GM12878 (cell line): Measurements from ENCODE around the gene LRRC4. TPM values are rescaled to one million over a fixed set of nuclear protein-coding genes. Genes with fewer than 3 reads are reported as not detected.

ENCODE experiments used
- ATAC-seq: fragments of 200-7000 bp; cut with Tn5 transposase; 3 replicates; pipeline ENCODE4 v1.9.1; 2020; ENCODE audit warnings: mild to moderate bottlenecking, moderate library complexity
- BruUV-seq: library from RNA; stranded (reverse); fragments of 400-500 nt; replicated peaks from 2 replicates; lab custom pipeline; 2021; lab: Mats Ljungman, UMichigan
- CTCF ChIA-PET: fragments of 300-600 bp; sonication (Branson Sonifier 250); formaldehyde crosslinking; extraction: SDS; loops from one replicate; lab custom pipeline; 2021; ENCODE audit warnings: inconsistent platforms; lab: Yijun Ruan, JAX
- POLR2A ChIA-PET: fragments of 350-600 bp; formaldehyde crosslinking; extraction: SDS; loops from one replicate; lab custom pipeline; 2021; ENCODE audit warnings: inconsistent platforms; lab: Charles Lee
- RAD21 ChIA-PET: fragments of 300-600 bp; sonication (Branson Sonifier 250); formaldehyde crosslinking; loops from one replicate; lab custom pipeline; 2023; ENCODE audit warnings: antibody characterized with exemption; ENCODE audit not compliant: unreplicated experiment; lab: Charles Lee
- SMC1A ChIA-PET: fragments of 300-600 bp; sonication (Branson Sonifier 250); formaldehyde crosslinking; loops from one replicate; lab custom pipeline; 2023; ENCODE audit not compliant: unreplicated experiment, uncharacterized antibody; lab: Charles Lee
- DNase-seq: peaks from one replicate; pipeline ENCODE4 v3.0.0-alpha.2; 2011; ENCODE audit warnings: low read depth, low spot score
- FAIRE-seq: peaks from 3 replicates; lab custom pipeline; 2011; peaks lifted over from hg19 to GRCh38; lab: Jason Lieb, UNC
- H2AFZ ChIP-seq: 2 replicates; pipeline ENCODE4 v1.6.0; 2011; ENCODE audit warnings: low read depth, low read length, control low read depth; ENCODE audit not compliant: control insufficient read depth
- H3K27ac ChIP-seq: 2 replicates; pipeline ENCODE4 v1.5.1; 2011; ENCODE audit warnings: control low read depth; ENCODE audit not compliant: control insufficient read depth, insufficient read depth
- H3K27me3 ChIP-seq, 2 experiments: replicated peaks in 1 of 2; 2 replicates each; pipeline versions ENCODE4 v1.6.0 to v1.6.1; 2011; ENCODE audit warnings: low read length in 1 of 2; ENCODE audit not compliant: control insufficient read depth in 2 of 2, insufficient read depth in 2 of 2
- H3K36me3 ChIP-seq, 2 experiments: 2 replicates each; pipeline ENCODE4 v1.5.1; 2011; ENCODE audit warnings: low read length in 1 of 2; ENCODE audit not compliant: control insufficient read depth in 2 of 2, insufficient read depth in 2 of 2
- H3K4me1 ChIP-seq: 2 replicates; pipeline ENCODE4 v1.6.1; 2011; ENCODE audit warnings: mild to moderate bottlenecking, low read length, moderate library complexity, mixed read lengths; ENCODE audit not compliant: control insufficient read depth, insufficient read depth
- H3K4me2 ChIP-seq: 2 replicates; pipeline ENCODE4 v1.6.0; 2011; ENCODE audit warnings: control low read depth; ENCODE audit not compliant: control insufficient read depth, insufficient read depth
- H3K4me3 ChIP-seq: fragments of 200-600 bp; sonication (generic); 2 replicates; pipeline ENCODE4 v1.5.1; 2016
- H3K79me2 ChIP-seq: 2 replicates; pipeline ENCODE4 v1.6.0; 2011; ENCODE audit warnings: low read length; ENCODE audit not compliant: control insufficient read depth, insufficient read depth
- H3K9ac ChIP-seq: 2 replicates; pipeline ENCODE4 v1.8.0; 2011; ENCODE audit warnings: low read length, control low read depth, mixed read lengths; ENCODE audit not compliant: control insufficient read depth, insufficient read depth
- H3K9me3 ChIP-seq: replicated peaks from 3 replicates; pipeline ENCODE4 v1.5.1; 2011; ENCODE audit warnings: mild to moderate bottlenecking, low read length; ENCODE audit not compliant: control insufficient read depth, insufficient read depth
- H4K20me1 ChIP-seq: 2 replicates; pipeline ENCODE4 v1.6.0; 2011; ENCODE audit not compliant: control insufficient read depth, insufficient read depth
- ATF7 ChIP-seq: fragments of 450-650 bp; IDR thresholded peaks from 2 replicates; pipeline ENCODE4 v1.6.1; 2016; ENCODE audit warnings: low read depth, mild to moderate bottlenecking
- BHLHE40 ChIP-seq, 2 experiments: fragments of 450-650 bp in 1 of 2; IDR thresholded peaks; 2 replicates each; pipeline ENCODE4 v1.6.1; 2011 to 2017; ENCODE audit warnings: low read depth in 2 of 2, borderline replicate concordance in 1 of 2, improper control_type of control experiment in 1 of 2, low read length in 1 of 2, mild to moderate bottlenecking in 1 of 2
- FOXM1 ChIP-seq: IDR thresholded peaks from 2 replicates; pipeline ENCODE4 v1.6.1; 2012; ENCODE audit warnings: low read depth, mild to moderate bottlenecking, inconsistent platforms, low read length, moderate library complexity
- HDAC2 ChIP-seq: fragments of 200-600 bp; sonication (generic); IDR thresholded peaks from 2 replicates; pipeline ENCODE4 v1.6.1; 2017
- IKZF2 ChIP-seq, 2 experiments: fragments of 450-650 bp; IDR thresholded peaks; 2 replicates each; pipeline ENCODE4 v1.6.1; 2017; ENCODE audit warnings: mild to moderate bottlenecking in 2 of 2, moderate library complexity in 2 of 2
- IRF4 ChIP-seq: IDR thresholded peaks from 2 replicates; pipeline ENCODE4 v1.6.1; 2011; ENCODE audit warnings: low read depth, low read length
- JUNB ChIP-seq: IDR thresholded peaks from 2 replicates; pipeline ENCODE4 v1.6.1; 2016; ENCODE audit warnings: antibody characterized with exemption, mild to moderate bottlenecking
- LARP7 ChIP-seq: fragments of 450-650 bp; IDR thresholded peaks from 2 replicates; pipeline ENCODE4 v1.6.1; 2017; ENCODE audit warnings: mild to moderate bottlenecking
- MTA2 ChIP-seq: fragments of 450-650 bp; IDR thresholded peaks from 2 replicates; pipeline ENCODE4 v1.6.1; 2016; ENCODE audit warnings: low read depth, mild to moderate bottlenecking, moderate library complexity
- NR2F1 ChIP-seq: fragments of 450-650 bp; conservative IDR thresholded peaks from 2 replicates; pipeline ENCODE4 v1.6.1; 2017; ENCODE audit warnings: mild to moderate bottlenecking
- PAX5 ChIP-seq: IDR thresholded peaks from 2 replicates; pipeline ENCODE4 v1.6.1; 2011; ENCODE audit warnings: low read depth, low read length, borderline replicate concordance
- PAX8 ChIP-seq: fragments of 450-650 bp; IDR thresholded peaks from 2 replicates; pipeline ENCODE4 v1.6.1; 2017; ENCODE audit warnings: mild to moderate bottlenecking, moderate library complexity
- RAD51 ChIP-seq: fragments of 450-650 bp; IDR thresholded peaks from 2 replicates; pipeline ENCODE4 v1.6.1; 2016; ENCODE audit warnings: moderate library complexity, mild to moderate bottlenecking, inconsistent platforms
- RUNX3 ChIP-seq: IDR thresholded peaks from 2 replicates; pipeline ENCODE4 v1.6.1; 2012; ENCODE audit warnings: low read length, inconsistent platforms
- SMARCA5 ChIP-seq: fragments of 450-650 bp; IDR thresholded peaks from 2 replicates; pipeline ENCODE4 v1.6.1; 2017; ENCODE audit warnings: mild to moderate bottlenecking
- SP1 ChIP-seq: IDR thresholded peaks from one replicate; pipeline ENCODE4 v1.6.1; 2011; ENCODE audit warnings: low read depth, low read length
- USF2 ChIP-seq: IDR thresholded peaks from 2 replicates; pipeline ENCODE4 v1.6.1; 2011; ENCODE audit warnings: low read depth, low read length, improper control_type of control experiment, borderline replicate concordance
- ZBTB4 ChIP-seq: fragments of 450-650 bp; formaldehyde crosslinking; IDR thresholded peaks from 2 replicates; pipeline ENCODE4 v1.4.0; 2022; ENCODE audit warnings: mild to moderate bottlenecking, moderate library complexity
- ZNF274 ChIP-seq: IDR thresholded peaks from one replicate; pipeline ENCODE4 v1.8.0; 2011; ENCODE audit not compliant: insufficient read length, insufficient read depth
- ZNF384 ChIP-seq: IDR thresholded peaks from 2 replicates; pipeline ENCODE4 v1.6.1; 2012; ENCODE audit warnings: low read depth, mild to moderate bottlenecking, low read length, improper control_type of control experiment, borderline replicate concordance
- WGBS: methylation state at CpG from one replicate; pipeline ENCODE4 v1.1.6; 2016; ENCODE audit warnings: low lambda C conversion rate; ENCODE audit not compliant: insufficient replicate concordance, insufficient coverage; ENCODE audit errors: missing lambda C conversion rate; 5-methylcytosine and 5-hydroxymethylcytosine counted together
- in situ Hi-C: fragments of 300-500 bp; cut with MboI; formaldehyde crosslinking; loops from 9 replicates; pipeline ENCODE4 v1.14.3; 2018; ENCODE audit warnings: mixed read lengths
- intact Hi-C: fragments of 100-400 bp; cut with micrococcal nuclease; formaldehyde crosslinking; loops from one replicate; pipeline ENCODE4 v1.14.2; 2022; ENCODE audit not compliant: unreplicated experiment
- polyA plus RNA-seq, 11 experiments: library from polyadenylated mRNA; depleted of rRNA in 4 of 11; unstranded in 6 of 11; stranded (reverse) in 5 of 11; fragments of >200 nt; fragmentation: Nextera tagmentation in 4 of 11; fragmentation: Illumina TruSeq in 1 of 11; extraction: Ambion mirVana in 4 of 11; extraction: Trizol in 1 of 11; gene quantifications; 1 replicate in 1 of 11; 2 replicates in 10 of 11; pipeline versions ENCODE4 v1.2.1 to v1.2.3, GENCODE V29; 2011 to 2016; ENCODE audit warnings: inconsistent platforms in 2 of 11, missing spikeins in 2 of 11, low read depth in 1 of 11
- total RNA-seq, 4 experiments: library from RNA; depleted of rRNA in 3 of 4; stranded (reverse); fragments of >200 nt in 3 of 4; fragmentation: Illumina TruSeq in 1 of 4; extraction: Trizol in 1 of 4; gene quantifications; 2 replicates each; pipeline versions ENCODE4 v1.2.1 to v1.2.3, GENCODE V29; 2013 to 2021
- TF ChIP-seq, protein P1 (sequence below): fragments of 450-650 bp; IDR thresholded peaks from 2 replicates; pipeline ENCODE4 v1.6.1; 2017; ENCODE audit warnings: mild to moderate bottlenecking, low read depth, inconsistent platforms; ENCODE audit not compliant: poor library complexity, severe bottlenecking

Gene LRRC4
- total and polyA plus RNA-seq, 10 of the 15 experiments (the other 5 are each of a cell fraction or from before 2014, with no cell fraction given): 0.06 to 0.85 (median 0.12) TPM; not detected in 4

DNA sequence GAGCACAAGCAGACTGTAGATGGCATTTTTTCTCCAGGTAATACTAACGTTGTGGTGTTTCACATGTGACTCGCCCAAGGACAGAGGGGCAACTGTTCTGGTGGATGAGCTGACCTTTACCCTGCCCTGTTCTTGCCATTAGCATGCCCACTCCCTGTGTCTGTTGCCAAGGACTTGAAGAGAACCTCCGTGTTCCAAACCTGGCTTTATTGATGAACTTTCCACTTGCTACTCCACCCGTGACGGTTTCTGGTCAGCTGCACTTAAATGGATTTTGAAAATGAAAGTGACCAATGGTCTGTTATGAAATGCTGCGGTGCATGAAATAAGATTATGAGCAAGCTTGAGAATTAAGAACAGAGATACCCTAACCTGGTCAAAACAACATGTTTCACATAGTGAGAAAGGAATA, 30.4 kb downstream of the LRRC4 start:
- intact Hi-C loops (no loop called here), in situ Hi-C loops (no loop called here)
- Histone ChIP-seq H3K27ac (0 out of 2 replicates have a peak overlapping the region, but pooled peaks have one; percentile 20), H3K79me2 (no peaks in the 10 kb centered on the region), H2AFZ (no peak overlapping the region), H4K20me1 (peaks cover 4% of the 10 kb centered on the region; the same call in 1 of the 2 replicates), H3K4me1 (peaks cover 47% of the 10 kb centered on the region), H3K9ac (no peak overlapping the region), H3K4me2 (peak overlapping the region; percentile 36; the same call in 1 of the 2 replicates), H3K27me3 (no peaks in the 10 kb centered on the region), H3K9me3 (no peaks in the 10 kb centered on the region), H3K36me3 (peaks cover 6 to 8% of the 10 kb centered on the region in 2 experiments; a peak in 3 of 4 replicates), H3K4me3 (no peak overlapping the region)
- BruUV-seq: no TSS peak
- DNase-seq (peak; percentile 55), FAIRE-seq (peak; percentile 49), ATAC-seq (peak; percentile 91)
- CTCF ChIA-PET: interaction anchor here (1.0 to 1.5 kb wide), 5 partner anchors 11 to 291 kb away, joined by 3 to 5 read pairs (median 3); no protein-coding TSS in a partner anchor
- SMC1A ChIA-PET: interaction anchor here (0.7 to 2.8 kb wide), 8 partner anchors 34 to 292 kb away, joined by 3 to 10 read pairs (median 4); no protein-coding TSS in a partner anchor
- POLR2A ChIA-PET: no interaction called here
- RAD21 ChIA-PET: interaction anchor here (0.8 to 1.6 kb wide), 2 partner anchors 108 to 230 kb away, joined by 3 to 5 read pairs; no protein-coding TSS in a partner anchor
- WGBS: 7% methylated on average over 6 of the region's 6 CpGs
- peak; percentile 44 to 46; a peak in 3 of 4 replicates for TF ChIP-seq IKZF2 (IDR thresholded peaks at IDR 0.05)
- peak; percentile 31 to 45; a peak in 1 of 4 replicates for TF ChIP-seq BHLHE40 (IDR thresholded peaks at IDR 0.05; ENCODE audit: borderline replicate concordance in 1 of 2, low read depth in 2 of 2, low read length in 1 of 2)
- TF ChIP-seq MTA2: no peak; the same call in 1 of the 2 replicates
- TF ChIP-seq FOXM1: no peak
- no peak for TF ChIP-seq SP1
- TF ChIP-seq PAX8: no peak
- TF ChIP-seq LARP7: no peak
- no peak for TF ChIP-seq USF2
- TF ChIP-seq SMARCA5: no peak
- TF ChIP-seq JUNB: peak; percentile 57; the same call in 1 of the 2 replicates
- TF ChIP-seq IRF4: 0 out of 2 replicates have a peak, but pooled peaks have one; percentile 52
- TF ChIP-seq HDAC2: no peak
- TF ChIP-seq ZNF384: no peak
- peak; percentile 96 for TF ChIP-seq PAX5
- TF ChIP-seq, protein P1, sequence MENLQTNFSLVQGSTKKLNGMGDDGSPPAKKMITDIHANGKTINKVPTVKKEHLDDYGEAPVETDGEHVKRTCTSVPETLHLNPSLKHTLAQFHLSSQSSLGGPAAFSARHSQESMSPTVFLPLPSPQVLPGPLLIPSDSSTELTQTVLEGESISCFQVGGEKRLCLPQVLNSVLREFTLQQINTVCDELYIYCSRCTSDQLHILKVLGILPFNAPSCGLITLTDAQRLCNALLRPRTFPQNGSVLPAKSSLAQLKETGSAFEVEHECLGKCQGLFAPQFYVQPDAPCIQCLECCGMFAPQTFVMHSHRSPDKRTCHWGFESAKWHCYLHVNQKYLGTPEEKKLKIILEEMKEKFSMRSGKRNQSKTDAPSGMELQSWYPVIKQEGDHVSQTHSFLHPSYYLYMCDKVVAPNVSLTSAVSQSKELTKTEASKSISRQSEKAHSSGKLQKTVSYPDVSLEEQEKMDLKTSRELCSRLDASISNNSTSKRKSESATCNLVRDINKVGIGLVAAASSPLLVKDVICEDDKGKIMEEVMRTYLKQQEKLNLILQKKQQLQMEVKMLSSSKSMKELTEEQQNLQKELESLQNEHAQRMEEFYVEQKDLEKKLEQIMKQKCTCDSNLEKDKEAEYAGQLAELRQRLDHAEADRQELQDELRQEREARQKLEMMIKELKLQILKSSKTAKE: peak; percentile 64
- no peak for TF ChIP-seq ZBTB4
- 0 out of 2 replicates have a peak, but pooled peaks have one; percentile 18 for TF ChIP-seq RAD51
- TF ChIP-seq ATF7: peak; percentile 16; the same call in 1 of the 2 replicates
- no peak for TF ChIP-seq ZNF274
- TF ChIP-seq RUNX3: peak; percentile 76
- TF ChIP-seq NR2F1: peak; percentile 66; the same call in 1 of the 2 replicates
